ENCODE results near the gene VPS13D. TPM values are rescaled to one million over a fixed set of nuclear protein-coding genes. Genes with fewer than 3 reads are reported as not detected.

VPS13D gene
- total and polyA plus RNA-seq, 2 of the 4 experiments (the other 2 are of a cell fraction), result 9.0 to 16.3 TPM

DNA sequence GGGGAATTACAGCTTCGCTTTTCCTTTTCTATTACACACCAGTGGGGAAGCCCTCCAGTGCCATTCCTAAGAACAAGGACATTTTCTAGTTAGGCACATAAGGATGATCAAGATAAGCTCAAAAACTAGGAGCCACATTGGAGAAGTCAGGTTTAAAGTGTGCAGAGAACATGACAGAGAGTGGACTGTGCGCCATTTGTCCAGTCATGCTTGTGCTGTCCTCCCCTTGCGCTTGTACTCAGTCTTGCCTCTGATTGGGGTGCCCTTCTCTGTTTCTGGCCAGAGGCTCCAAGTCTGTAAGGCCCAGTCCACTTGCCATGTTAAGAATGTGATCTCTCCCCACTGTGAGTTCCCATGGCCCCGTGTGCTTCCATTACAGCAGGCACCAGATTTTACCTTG is 198.5 kb downstream of the VPS13D start:
- intact Hi-C loops (cut with micrococcal nuclease), result no loop called here
- POLR2A ChIA-PET (ENCODE audit: unreplicated experiment), result no interaction called here
- no peaks in the 10 kb centered on the region; the same call in 1 of the 2 replicates for H3K36me3 ChIP-seq (ENCODE audit: control insufficient read depth, insufficient read depth, low read length)

More for the DNA sequence above, 198.5 kb downstream of the VPS13D start:
- no peak overlapping the region for H3K23ac ChIP-seq (ENCODE audit: low read depth, low read length)
- peaks cover 9% of the 10 kb centered on the region for H3K4me1 ChIP-seq (ENCODE audit: control insufficient read depth, insufficient read depth, low read length)
- WGBS, 2 experiments (ENCODE audit: extremely low coverage in 2 of 2, insufficient read length in 1 of 2), result 94% methylated on average over 2 of the region's 4 CpGs; no CpG with 5 or more reads in 1 of the 2 experiments
- H3K9ac ChIP-seq (ENCODE audit: low read depth, low read length), result no peak overlapping the region
- dilution Hi-C loops (cut with HindIII; ENCODE audit: low sequenced_read_pairs, unreplicated experiment), result no loop called here
- H3K14ac ChIP-seq (replicated peaks; ENCODE audit: low read depth, low read length), result no peak overlapping the region
- no peak overlapping the region for H4K5ac ChIP-seq (ENCODE audit: low read depth, low read length)
- CTCF ChIA-PET, result no interaction called here
- no peak overlapping the region for H3K27ac ChIP-seq (ENCODE audit: insufficient read depth, low read length)
- no peaks in the 10 kb centered on the region for H4K20me1 ChIP-seq (ENCODE audit: insufficient read depth, low read length)
- H4K91ac ChIP-seq (ENCODE audit: insufficient read depth, low read depth, low read length), result no peak overlapping the region
- H3K79me1 ChIP-seq (ENCODE audit: low read depth in 1 of 2, low read length in 2 of 2), result no peaks in the 10 kb centered on the region
- no peaks in the 10 kb centered on the region for H3K27me3 ChIP-seq (ENCODE audit: control insufficient read depth, insufficient read depth, low read length)
- H3K4ac ChIP-seq (ENCODE audit: low read depth, low read length), result no peak overlapping the region
- H2AK9ac ChIP-seq (replicated peaks; ENCODE audit: low read depth, low read length, poor library complexity), result no peak overlapping the region
- ATAC-seq (ENCODE audit: low read depth) (no peak), DNase-seq (no peak)
- H3K9me3 ChIP-seq (ENCODE audit: control insufficient read depth, insufficient read depth, low read length), result no peaks in the 10 kb centered on the region
- no peak overlapping the region for H2BK5ac ChIP-seq (ENCODE audit: low read depth, low read length, poor library complexity, severe bottlenecking)
- H2BK120ac ChIP-seq (ENCODE audit: low read depth, low read length), result no peak overlapping the region
- 0 out of 2 replicates have a peak, but pooled peaks cover 6% of the 10 kb centered on the region for H3K9me1 ChIP-seq (ENCODE audit: insufficient read depth, low read length)
- H2AFZ ChIP-seq (replicated peaks; ENCODE audit: low read length, poor library complexity), result no peak overlapping the region
- no peak overlapping the region for H3K18ac ChIP-seq (ENCODE audit: low read depth, low read length)
- H2BK20ac ChIP-seq (ENCODE audit: low read depth, low read length), result no peak overlapping the region
- H3K4me3 ChIP-seq (ENCODE audit: insufficient read depth, low read depth, low read length), result no peak overlapping the region
- BruUV-seq (replicated peaks), result no TSS peak
- H3K4me2 ChIP-seq (ENCODE audit: low read depth, low read length), result no peak overlapping the region
- no peak overlapping the region for H4K8ac ChIP-seq (ENCODE audit: low read depth in 2 of 2, low read length in 2 of 2)
- H2BK15ac ChIP-seq (ENCODE audit: low read depth, low read length), result no peak overlapping the region
- H3K56ac ChIP-seq (ENCODE audit: extremely low read depth, insufficient read depth, low read length), result no peak overlapping the region
- TF ChIP-seq, protein P1, sequence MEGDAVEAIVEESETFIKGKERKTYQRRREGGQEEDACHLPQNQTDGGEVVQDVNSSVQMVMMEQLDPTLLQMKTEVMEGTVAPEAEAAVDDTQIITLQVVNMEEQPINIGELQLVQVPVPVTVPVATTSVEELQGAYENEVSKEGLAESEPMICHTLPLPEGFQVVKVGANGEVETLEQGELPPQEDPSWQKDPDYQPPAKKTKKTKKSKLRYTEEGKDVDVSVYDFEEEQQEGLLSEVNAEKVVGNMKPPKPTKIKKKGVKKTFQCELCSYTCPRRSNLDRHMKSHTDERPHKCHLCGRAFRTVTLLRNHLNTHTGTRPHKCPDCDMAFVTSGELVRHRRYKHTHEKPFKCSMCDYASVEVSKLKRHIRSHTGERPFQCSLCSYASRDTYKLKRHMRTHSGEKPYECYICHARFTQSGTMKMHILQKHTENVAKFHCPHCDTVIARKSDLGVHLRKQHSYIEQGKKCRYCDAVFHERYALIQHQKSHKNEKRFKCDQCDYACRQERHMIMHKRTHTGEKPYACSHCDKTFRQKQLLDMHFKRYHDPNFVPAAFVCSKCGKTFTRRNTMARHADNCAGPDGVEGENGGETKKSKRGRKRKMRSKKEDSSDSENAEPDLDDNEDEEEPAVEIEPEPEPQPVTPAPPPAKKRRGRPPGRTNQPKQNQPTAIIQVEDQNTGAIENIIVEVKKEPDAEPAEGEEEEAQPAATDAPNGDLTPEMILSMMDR (conservative IDR thresholded peaks at IDR 0.05; ENCODE audit: low read depth, low read length), result no peak
- TF ChIP-seq CHD1 (IDR thresholded peaks at IDR 0.05; ENCODE audit: low read depth, low read length), result no peak
- no peak for TF ChIP-seq BHLHE40 (IDR thresholded peaks at IDR 0.05; ENCODE audit: low read depth, low read length)
- in situ Hi-C loops (cut with MboI; ENCODE audit: low sequenced_read_pairs), result no loop called here
- H2AK5ac ChIP-seq (ENCODE audit: low read depth, low read length), result no peak overlapping the region
